Mesendoderm (in vitro differentiated cells): ENCODE results near the gene RASSF4.

Experiments
- DNase-seq: peaks from one replicate; pipeline ENCODE4 v3.0.0; 2013
- H2AK5ac ChIP-seq: 2 replicates; pipeline ENCODE4 v1.6.1; 2013; ENCODE audit warnings: low read length, inconsistent platforms
- H2BK120ac ChIP-seq: 2 replicates; pipeline ENCODE4 v1.6.1; 2013; ENCODE audit warnings: low read depth, mild to moderate bottlenecking, low read length, moderate library complexity, mixed read lengths
- H2BK15ac ChIP-seq: replicated peaks from 2 replicates; pipeline ENCODE4 v1.6.1; 2013; ENCODE audit warnings: low read depth, mild to moderate bottlenecking, moderate library complexity
- H2BK5ac ChIP-seq: 2 replicates; pipeline ENCODE4 v1.6.1; 2013; ENCODE audit warnings: low read length, inconsistent platforms
- H3K18ac ChIP-seq: 2 replicates; pipeline ENCODE4 v1.6.1; 2013; ENCODE audit warnings: mild to moderate bottlenecking, low read length, mixed read lengths
- H3K23ac ChIP-seq: one replicate; pipeline ENCODE4 v1.6.1; 2013; ENCODE audit warnings: low read length
- H3K27ac ChIP-seq: 2 replicates; pipeline ENCODE4 v1.5.1; 2013; ENCODE audit warnings: low read depth, mild to moderate bottlenecking, inconsistent platforms, low read length, moderate library complexity
- H3K27me3 ChIP-seq: 2 replicates; pipeline ENCODE4 v1.6.1; 2013; ENCODE audit warnings: low read length, control low read depth, mild to moderate bottlenecking, inconsistent platforms; ENCODE audit not compliant: insufficient read depth, poor library complexity
- H3K36me3 ChIP-seq: 2 replicates; pipeline ENCODE4 v1.6.1; 2013; ENCODE audit warnings: low read length, inconsistent platforms; ENCODE audit not compliant: control insufficient read depth, insufficient read depth
- H3K4ac ChIP-seq: one replicate; pipeline ENCODE4 v1.6.1; 2013; ENCODE audit warnings: low read depth, mild to moderate bottlenecking, low read length, moderate library complexity
- H3K4me1 ChIP-seq: 2 replicates; pipeline ENCODE4 v1.6.1; 2013; ENCODE audit warnings: low read depth, low read length, inconsistent platforms; ENCODE audit not compliant: control insufficient read depth
- H3K4me2 ChIP-seq: 2 replicates; pipeline ENCODE4 v1.6.1; 2013; ENCODE audit warnings: low read length
- H3K4me3 ChIP-seq: 2 replicates; pipeline ENCODE4 v1.5.1; 2013; ENCODE audit warnings: mild to moderate bottlenecking, low read length
- H3K56ac ChIP-seq: one replicate; pipeline ENCODE4 v1.6.1; 2013; ENCODE audit warnings: low read length
- H3K79me1 ChIP-seq: 2 replicates; pipeline ENCODE4 v1.6.1; 2013; ENCODE audit warnings: low read length, inconsistent platforms
- H3K79me2 ChIP-seq: 2 replicates; pipeline ENCODE4 v1.6.1; 2013; ENCODE audit warnings: mild to moderate bottlenecking, low read length; ENCODE audit not compliant: control insufficient read depth, insufficient read depth
- H3K9ac ChIP-seq: 2 replicates; pipeline ENCODE4 v1.6.1; 2013; ENCODE audit warnings: low read length, inconsistent platforms
- H4K5ac ChIP-seq: one replicate; pipeline ENCODE4 v1.6.1; 2013; ENCODE audit warnings: low read length
- H4K8ac ChIP-seq: one replicate; pipeline ENCODE4 v1.6.1; 2013; ENCODE audit warnings: low read depth, mild to moderate bottlenecking, control low read depth, low read length, moderate library complexity
- WGBS: extraction: QIAGEN DNeasy Blood & Tissue Kit; methylation state at CpG from one replicate; pipeline ENCODE4 v1.1.7; 2013; ENCODE audit warnings: low lambda C conversion rate, missing lambda C conversion rate; ENCODE audit not compliant: insufficient coverage; ENCODE audit errors: extremely low coverage; 5-methylcytosine and 5-hydroxymethylcytosine counted together

RASSF4 gene

GRCh38 chr10:44937196-44938005, 22.2 kb upstream of the RASSF4 start:
- H3K18ac ChIP-seq: no peak overlapping the region
- H4K8ac ChIP-seq: no peak overlapping the region
- H3K4me3 ChIP-seq: no peak overlapping the region
- H2BK15ac ChIP-seq: no peak overlapping the region
- DNase-seq: no peak
- no peak overlapping the region for H3K56ac ChIP-seq
- no peak overlapping the region for H3K27ac ChIP-seq
- no peak overlapping the region for H2AK5ac ChIP-seq
- H3K9ac ChIP-seq: no peak overlapping the region
- no peaks in the 10 kb centered on the region for H3K4me1 ChIP-seq
- H3K23ac ChIP-seq: no peak overlapping the region
- no peaks in the 10 kb centered on the region for H3K27me3 ChIP-seq
- no peaks in the 10 kb centered on the region for H3K79me2 ChIP-seq
- H3K4me2 ChIP-seq: no peak overlapping the region
- no peaks in the 10 kb centered on the region for H3K79me1 ChIP-seq
- H4K5ac ChIP-seq: no peak overlapping the region
- no peaks in the 10 kb centered on the region for H3K36me3 ChIP-seq
- no peak overlapping the region for H3K4ac ChIP-seq
- H2BK120ac ChIP-seq: no peak overlapping the region
- H2BK5ac ChIP-seq: no peak overlapping the region
- no CpG with 5 or more reads among the region's 9 CpGs for WGBS

DNA sequence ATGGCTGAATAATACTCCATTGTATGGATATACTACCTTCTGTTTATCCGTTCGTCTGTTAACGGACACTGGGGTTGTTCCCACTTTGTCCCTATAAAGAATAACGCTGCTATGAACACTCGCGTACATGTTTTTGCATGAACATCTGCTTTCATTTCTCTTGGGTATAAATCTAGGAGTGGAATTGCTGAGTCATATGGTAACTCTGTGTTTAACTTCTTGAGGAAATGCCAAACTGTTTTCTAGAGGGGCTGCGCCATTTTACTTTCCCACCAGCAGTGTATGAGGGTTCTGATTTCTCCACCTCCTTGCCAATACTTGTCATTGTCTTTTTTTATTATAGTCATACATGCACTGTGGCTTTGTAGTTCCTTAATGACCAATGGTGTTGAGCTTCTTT, 20.6 kb upstream of the RASSF4 start:
- H2AK5ac ChIP-seq: no peak overlapping the region
- H4K5ac ChIP-seq: no peak overlapping the region
- no peak overlapping the region for H3K18ac ChIP-seq
- no peak overlapping the region for H2BK15ac ChIP-seq
- no peaks in the 10 kb centered on the region for H3K79me2 ChIP-seq
- no peak overlapping the region for H3K4me3 ChIP-seq
- no peak overlapping the region for H3K4ac ChIP-seq
- H3K56ac ChIP-seq: no peak overlapping the region
- no peaks in the 10 kb centered on the region for H3K27me3 ChIP-seq
- no peaks in the 10 kb centered on the region for H3K36me3 ChIP-seq
- no peak overlapping the region for H2BK120ac ChIP-seq
- H3K4me1 ChIP-seq: no peaks in the 10 kb centered on the region
- no peaks in the 10 kb centered on the region for H3K79me1 ChIP-seq
- H3K4me2 ChIP-seq: no peak overlapping the region
- WGBS: no CpG with 5 or more reads among the region's 7 CpGs
- no peak overlapping the region for H3K9ac ChIP-seq
- H2BK5ac ChIP-seq: no peak overlapping the region
- H4K8ac ChIP-seq: no peak overlapping the region
- no peak overlapping the region for H3K27ac ChIP-seq
- no peak for DNase-seq
- H3K23ac ChIP-seq: no peak overlapping the region

- no peak overlapping the region for H3K27ac ChIP-seq
- no peak overlapping the region for H2BK120ac ChIP-seq
- no peak overlapping the region for H3K18ac ChIP-seq
- H3K27me3 ChIP-seq: no peaks in the 10 kb centered on the region
- H3K56ac ChIP-seq: no peak overlapping the region
- no peak overlapping the region for H3K4ac ChIP-seq
- no peak overlapping the region for H4K8ac ChIP-seq
- H3K79me2 ChIP-seq: no peaks in the 10 kb centered on the region
- no CpG with 5 or more reads among the region's 7 CpGs for WGBS
- H3K23ac ChIP-seq: no peak overlapping the region
- no peak overlapping the region for H2AK5ac ChIP-seq
- DNase-seq: no peak
- no peak overlapping the region for H4K5ac ChIP-seq
- H2BK5ac ChIP-seq: no peak overlapping the region
- no peaks in the 10 kb centered on the region for H3K4me1 ChIP-seq
- no peak overlapping the region for H2BK15ac ChIP-seq
- no peak overlapping the region for H3K9ac ChIP-seq
- no peaks in the 10 kb centered on the region for H3K79me1 ChIP-seq
- H3K4me3 ChIP-seq: no peak overlapping the region
- no peaks in the 10 kb centered on the region for H3K36me3 ChIP-seq
- H3K4me2 ChIP-seq: no peak overlapping the region
Measured at GRCh38 chr10:44939691-44940401, 19.8 kb upstream of the RASSF4 start.

GRCh38 chr10:44944354-44944753, 15.2 kb upstream of the RASSF4 start:
- no peak overlapping the region for H3K56ac ChIP-seq
- H3K4me2 ChIP-seq: no peak overlapping the region
- H3K9ac ChIP-seq: no peak overlapping the region

GRCh38 chr10:44946205-44946604, 13.4 kb upstream of the RASSF4 start:
- Histone ChIP-seq H3K4ac (no peak overlapping the region), H3K27ac (no peak overlapping the region), H3K27me3 (no peaks in the 10 kb centered on the region), H3K18ac (no peak overlapping the region), H3K36me3 (no peaks in the 10 kb centered on the region), H3K9ac (no peak overlapping the region), H2AK5ac (no peak overlapping the region), H3K79me2 (no peaks in the 10 kb centered on the region), H3K23ac (no peak overlapping the region), H3K79me1 (no peaks in the 10 kb centered on the region), H2BK120ac (no peak overlapping the region), H3K4me2 (no peak overlapping the region), H2BK15ac (no peak overlapping the region), H3K4me1 (no peaks in the 10 kb centered on the region), H4K5ac (no peak overlapping the region), H3K56ac (no peak overlapping the region), H3K4me3 (no peak overlapping the region), H2BK5ac (no peak overlapping the region), H4K8ac (no peak overlapping the region)
- no CpG with 5 or more reads among the region's 2 CpGs for WGBS
- DNase-seq: no peak

More at GRCh38 chr10:44944354-44944753, 15.2 kb upstream of the RASSF4 start:
- no CpG with 5 or more reads among the region's 1 CpG for WGBS
- no peak overlapping the region for H2BK15ac ChIP-seq
- H2BK120ac ChIP-seq: no peak overlapping the region
- DNase-seq: no peak
- H3K36me3 ChIP-seq: no peaks in the 10 kb centered on the region
- H3K27ac ChIP-seq: no peak overlapping the region
- H3K4me3 ChIP-seq: no peak overlapping the region
- no peak overlapping the region for H2AK5ac ChIP-seq
- no peaks in the 10 kb centered on the region for H3K4me1 ChIP-seq
- no peaks in the 10 kb centered on the region for H3K79me1 ChIP-seq
- no peak overlapping the region for H2BK5ac ChIP-seq
- no peak overlapping the region for H3K23ac ChIP-seq
- H3K79me2 ChIP-seq: no peaks in the 10 kb centered on the region
- no peak overlapping the region for H4K5ac ChIP-seq
- no peak overlapping the region for H3K18ac ChIP-seq
- no peaks in the 10 kb centered on the region for H3K27me3 ChIP-seq
- no peak overlapping the region for H4K8ac ChIP-seq
- H3K4ac ChIP-seq: no peak overlapping the region
